HG03175 (cell line): Measurements from ENCODE around the gene EP300.
A peak's percentile ranks its signal among the peaks of the same experiment; 100 is the strongest.
"Not testable (repeated sequence)": the region's sequence is repeated elsewhere in the genome, so short reads cannot be mapped to it uniquely, and the experiment has no call there.

Experiments used
- ATAC-seq: cut with Tn5 transposase; IDR thresholded peaks from one replicate; pipeline ENCODE4 v1.9.1; 2021; ENCODE audit warnings: mild to moderate bottlenecking, moderate library complexity; ENCODE audit not compliant: unreplicated experiment

Gene EP300

GRCh38 chr22:41092023-41092817 lies at the start of gene EP300:
TSS of gene EP300 (plus strand) at chr22:41092592. CDS start at chr22:41093005, 413 bp downstream.
- peak; percentile 45 for ATAC-seq

GRCh38 chr22:41043722-41044121 lies 48.7 kb upstream of the EP300 start:
- no peak for ATAC-seq

- not testable (repeated sequence) for ATAC-seq
Observed at GRCh38 chr22:41045575-41045974, 46.8 kb upstream of the EP300 start.

- no peak for ATAC-seq
Observed at GRCh38 chr22:41047801-41048211, 44.6 kb upstream of the EP300 start.

GRCh38 chr22:41048345-41048744 lies 44.0 kb upstream of the EP300 start:
- ATAC-seq: not testable (repeated sequence)

- ATAC-seq: no peak
Observed at GRCh38 chr22:41048791-41049717, 43.3 kb upstream of the EP300 start.

- ATAC-seq: not testable (repeated sequence)
Observed at GRCh38 chr22:41049795-41050194, 42.6 kb upstream of the EP300 start.

- no peak for ATAC-seq
Observed at GRCh38 chr22:41050883-41051282, 41.5 kb upstream of the EP300 start.

- ATAC-seq: no peak
Observed at GRCh38 chr22:41052661-41053490, 39.5 kb upstream of the EP300 start.

GRCh38 chr22:41057076-41057475 lies 35.3 kb upstream of the EP300 start:
- no peak for ATAC-seq

- no peak for ATAC-seq
Observed at GRCh38 chr22:41062146-41062545, 30.2 kb upstream of the EP300 start.

GRCh38 chr22:41064326-41064725 lies 28.1 kb upstream of the EP300 start:
- ATAC-seq: not testable (repeated sequence)

GRCh38 chr22:41066341-41066740 lies 26.1 kb upstream of the EP300 start:
- not testable (repeated sequence) for ATAC-seq

- not testable (repeated sequence) for ATAC-seq
Observed at GRCh38 chr22:41067968-41068367, 24.4 kb upstream of the EP300 start.

GRCh38 chr22:41070665-41071331 lies 21.6 kb upstream of the EP300 start:
- no peak for ATAC-seq

GRCh38 chr22:41074061-41074460 lies 18.3 kb upstream of the EP300 start:
- no peak for ATAC-seq

GRCh38 chr22:41074466-41074865 lies 17.9 kb upstream of the EP300 start:
- no peak for ATAC-seq

- no peak for ATAC-seq
Observed at GRCh38 chr22:41074941-41075710, 17.3 kb upstream of the EP300 start.

GRCh38 chr22:41075946-41076345 lies 16.4 kb upstream of the EP300 start:
- no peak for ATAC-seq
